Measurements from ENCODE around the gene NEMP2. TPM values are rescaled to one million over a fixed set of nuclear protein-coding genes. Genes with fewer than 3 reads are reported as not detected.
"Not testable (repeated sequence)": the region's sequence is repeated elsewhere in the genome, so short reads cannot be mapped to it uniquely, and the experiment has no call there.

The NEMP2 gene
- total RNA-seq, 4 donors from 2014 or later = 5.6 to 9.0 (median 7.3) TPM

DNA sequence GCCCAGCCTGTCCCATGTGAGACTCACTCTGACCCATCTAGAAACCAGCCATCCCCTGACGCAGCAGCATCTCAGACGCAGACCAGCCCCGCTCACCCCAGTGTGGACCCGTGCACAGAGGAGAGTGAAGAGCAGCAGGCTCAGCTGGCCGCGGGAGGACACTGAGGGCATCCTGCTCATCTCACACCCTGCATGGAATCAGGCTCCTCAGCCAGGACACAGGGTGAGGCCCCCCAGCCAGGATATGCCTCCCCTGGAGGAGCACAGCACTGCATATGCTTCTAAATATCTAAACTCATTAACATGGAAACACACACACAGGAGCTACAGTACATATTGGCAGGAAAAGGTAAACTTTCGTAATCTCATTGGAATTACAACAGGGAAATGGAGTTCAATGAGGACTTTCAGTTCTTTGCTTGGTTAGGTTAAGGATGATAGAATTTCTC, 34.4 kb downstream of the NEMP2 start:
- Histone ChIP-seq H3K36me3 (peaks cover 0 to 5% of the 10 kb centered on the region in 2 donors), H3K27me3 (no peaks in the 10 kb centered on the region), H3K4me1 (peaks cover 4 to 21% of the 10 kb centered on the region in 2 donors), H3K27ac (peak overlapping the region; percentile 13 to 80 (median 78)), H3K4me3 (replicated peaks in 1 of 3) (no peak overlapping the region), H3K9me3 (no peaks in the 10 kb centered on the region)
- DNase-seq = peak in 1 of 2 donors; percentile 6
- intact Hi-C loops (cut with DNase I) = no loop called here
- WGBS, 2 donors = 66 to 87% methylated on average over 7 of the region's 7 CpGs
- TF ChIP-seq POLR2A (IDR thresholded peaks at IDR 0.05) = no peak
- TF ChIP-seq, protein P1, sequence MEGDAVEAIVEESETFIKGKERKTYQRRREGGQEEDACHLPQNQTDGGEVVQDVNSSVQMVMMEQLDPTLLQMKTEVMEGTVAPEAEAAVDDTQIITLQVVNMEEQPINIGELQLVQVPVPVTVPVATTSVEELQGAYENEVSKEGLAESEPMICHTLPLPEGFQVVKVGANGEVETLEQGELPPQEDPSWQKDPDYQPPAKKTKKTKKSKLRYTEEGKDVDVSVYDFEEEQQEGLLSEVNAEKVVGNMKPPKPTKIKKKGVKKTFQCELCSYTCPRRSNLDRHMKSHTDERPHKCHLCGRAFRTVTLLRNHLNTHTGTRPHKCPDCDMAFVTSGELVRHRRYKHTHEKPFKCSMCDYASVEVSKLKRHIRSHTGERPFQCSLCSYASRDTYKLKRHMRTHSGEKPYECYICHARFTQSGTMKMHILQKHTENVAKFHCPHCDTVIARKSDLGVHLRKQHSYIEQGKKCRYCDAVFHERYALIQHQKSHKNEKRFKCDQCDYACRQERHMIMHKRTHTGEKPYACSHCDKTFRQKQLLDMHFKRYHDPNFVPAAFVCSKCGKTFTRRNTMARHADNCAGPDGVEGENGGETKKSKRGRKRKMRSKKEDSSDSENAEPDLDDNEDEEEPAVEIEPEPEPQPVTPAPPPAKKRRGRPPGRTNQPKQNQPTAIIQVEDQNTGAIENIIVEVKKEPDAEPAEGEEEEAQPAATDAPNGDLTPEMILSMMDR (IDR thresholded peaks at IDR 0.05) = no peak

DNA sequence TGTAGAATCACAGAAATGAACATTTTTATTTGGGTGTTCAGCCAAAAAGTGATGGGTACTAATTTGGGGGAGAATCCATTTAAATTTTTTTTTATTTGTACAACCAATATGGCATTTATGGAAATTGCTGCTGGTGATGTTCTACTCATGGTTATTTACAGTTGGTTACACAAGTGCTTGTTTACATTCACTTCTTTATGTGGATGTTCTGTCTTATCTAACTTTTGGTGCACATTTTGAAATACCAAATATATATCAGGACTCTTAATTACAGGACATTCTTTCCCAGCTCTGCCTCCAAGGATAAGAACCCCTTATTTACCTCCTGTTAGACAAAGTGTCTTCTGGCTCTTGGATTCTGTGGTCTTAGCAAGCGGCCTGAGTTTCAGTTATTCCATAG, 35.2 kb downstream of the NEMP2 start:
- TF ChIP-seq POLR2A (IDR thresholded peaks at IDR 0.05) = no peak
- TF ChIP-seq, protein P1 (IDR thresholded peaks at IDR 0.05) = no peak
- Histone ChIP-seq H3K4me1 (peaks cover 4 to 21% of the 10 kb centered on the region in 2 donors), H3K27ac (peak overlapping the region in 1 of 3 donors; percentile 78), H3K9me3 (no peaks in the 10 kb centered on the region), H3K4me3 (replicated peaks in 1 of 3) (no peak overlapping the region), H3K36me3 (peaks cover 0 to 5% of the 10 kb centered on the region in 2 donors), H3K27me3 (no peaks in the 10 kb centered on the region)
- DNase-seq = no peak
- intact Hi-C loops (cut with DNase I) = no loop called here
- WGBS, 2 donors = 100% methylated on average over 1 of the region's 1 CpG

DNA sequence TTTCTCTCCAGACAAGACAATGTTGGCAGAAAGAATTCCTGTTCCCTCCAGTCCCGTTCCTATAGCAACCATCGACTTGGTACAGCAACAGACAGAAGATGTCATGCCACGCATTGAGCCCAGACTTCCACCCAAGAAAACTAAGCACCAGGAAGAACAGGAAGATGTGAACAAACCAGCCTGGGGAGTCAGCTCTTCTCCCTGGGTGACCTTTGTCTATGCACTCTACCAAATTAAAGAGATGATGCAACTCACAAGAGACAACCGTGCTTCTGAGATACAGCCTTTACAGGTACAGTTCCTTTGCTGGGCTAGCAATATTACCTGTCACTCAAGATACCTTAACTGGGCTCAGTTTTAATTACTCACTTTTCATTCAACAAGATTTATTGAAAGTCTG, 37.1 kb downstream of the NEMP2 start:
- Histone ChIP-seq H3K4me1 (peaks cover 4 to 21% of the 10 kb centered on the region in 2 donors), H3K27ac (no peak overlapping the region), H3K27me3 (no peaks in the 10 kb centered on the region), H3K4me3 (replicated peaks in 1 of 3) (no peak overlapping the region), H3K9me3 (no peaks in the 10 kb centered on the region), H3K36me3 (peaks cover 0 to 5% of the 10 kb centered on the region in 2 donors)
- 88 to 91% methylated on average over 4 of the region's 4 CpGs for WGBS, 2 donors
- TF ChIP-seq, protein P1 (IDR thresholded peaks at IDR 0.05) = no peak
- no peak for TF ChIP-seq POLR2A (IDR thresholded peaks at IDR 0.05)
- intact Hi-C loops (cut with DNase I) = no loop called here
- no peak for DNase-seq

DNA sequence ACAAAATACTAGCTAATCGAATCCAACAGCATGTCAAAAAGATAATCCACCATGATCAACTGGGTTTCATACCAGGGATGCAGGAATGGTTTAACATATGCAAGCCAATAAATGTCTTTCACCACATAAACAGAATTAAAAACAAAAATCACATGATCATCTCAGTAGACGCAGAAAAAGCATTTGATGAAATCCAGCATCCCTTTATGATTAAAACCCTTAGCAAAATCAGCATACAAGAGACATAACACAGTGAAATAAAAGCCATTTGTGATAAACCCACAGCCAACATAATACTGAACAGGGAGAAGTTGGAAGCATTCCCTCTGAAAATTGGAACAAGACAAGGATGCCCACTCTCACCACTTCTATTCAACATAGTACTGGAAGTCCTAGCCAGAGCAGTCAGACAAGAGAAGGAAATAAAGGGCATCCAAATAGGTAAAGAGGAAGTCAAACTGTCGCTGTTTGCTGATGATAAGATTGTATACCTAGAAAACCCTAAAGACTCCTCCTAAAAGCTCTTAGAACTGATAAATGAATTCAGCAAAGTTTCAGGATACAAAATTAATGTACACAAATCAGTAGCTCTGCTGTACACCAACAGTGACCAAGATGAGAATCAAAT, 39.8 kb downstream of the NEMP2 start:
- H3K4me1 ChIP-seq; H3K27ac ChIP-seq; H3K9me3 ChIP-seq; H3K27me3 ChIP-seq; DNase-seq; H3K4me3 ChIP-seq (replicated peaks in 1 of 3); intact Hi-C loops (cut with DNase I): not testable (repeated sequence)
- H3K36me3 ChIP-seq = peaks cover 5 to 11% of the 10 kb centered on the region in 2 donors
- WGBS, 2 donors = 87% methylated on average over 3 of the region's 3 CpGs

DNA sequence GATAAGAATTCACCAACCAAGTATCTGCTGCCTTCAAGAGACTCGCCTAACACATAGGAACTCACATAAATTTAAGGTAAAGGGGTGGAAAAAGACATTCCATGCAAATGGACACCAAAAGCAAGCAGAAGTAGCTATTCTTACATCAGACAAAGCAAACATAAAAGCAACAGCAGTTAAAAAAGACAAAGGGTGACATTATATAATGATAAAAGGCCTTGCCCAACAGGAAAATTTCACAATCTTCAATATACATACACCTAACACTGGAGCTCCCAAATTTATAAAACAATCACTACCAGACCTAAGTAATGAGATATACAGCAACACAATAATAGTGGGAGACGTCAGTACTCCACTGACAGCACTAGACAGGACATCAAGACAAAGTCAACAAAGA, 41.4 kb downstream of the NEMP2 start:
- no peaks in the 10 kb centered on the region for H3K9me3 ChIP-seq
- no peak for DNase-seq
- H3K4me3 ChIP-seq (replicated peaks in 1 of 3) = no peak overlapping the region
- 68 to 95% methylated on average over 2 of the region's 2 CpGs for WGBS, 2 donors
- intact Hi-C loops (cut with DNase I) = no loop called here
- H3K27ac ChIP-seq = no peak overlapping the region
- H3K4me1 ChIP-seq = no peaks in the 10 kb centered on the region
- peaks cover 14 to 17% of the 10 kb centered on the region in 2 donors for H3K36me3 ChIP-seq
- H3K27me3 ChIP-seq = no peaks in the 10 kb centered on the region
- no peak for TF ChIP-seq POLR2A (IDR thresholded peaks at IDR 0.05)
- TF ChIP-seq, protein P1 (IDR thresholded peaks at IDR 0.05) = no peak

Measured in thyroid gland (tissue), 4 donors.